ENCODE measurements around the gene ADGRB3.

ADGRB3 gene

DNA sequence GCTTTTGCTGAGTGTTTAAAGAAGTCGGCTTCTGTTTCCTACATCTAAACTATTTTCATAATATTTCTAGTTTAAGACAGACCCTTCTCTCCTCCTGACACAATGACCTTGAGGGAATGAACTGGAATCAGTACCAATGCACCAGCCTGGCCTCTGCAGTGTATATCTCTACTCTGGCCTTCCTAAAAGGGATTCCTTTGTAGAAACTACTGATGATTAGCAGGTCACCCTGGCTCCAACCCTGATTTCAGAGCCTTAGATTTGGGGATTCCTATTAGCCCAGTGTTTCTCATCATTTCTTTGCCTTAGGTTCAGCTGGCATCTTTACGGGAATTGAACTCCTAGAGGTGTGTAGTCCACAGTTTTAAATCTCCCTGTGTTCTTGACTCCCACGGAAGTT, 75.4 kb downstream of the ADGRB3 start:
- no peak for DNase-seq

- DNase-seq, result no peak
These were observed 75.8 kb downstream of the ADGRB3 start for GRCh38 chr6:68710916-68711315.

GRCh38 chr6:68711386-68712000, 76.4 kb downstream of the ADGRB3 start:
- no peak for DNase-seq

GRCh38 chr6:68716620-68717019, 81.5 kb downstream of the ADGRB3 start:
- DNase-seq, result no peak

GRCh38 chr6:68718385-68719073, 83.4 kb downstream of the ADGRB3 start:
- DNase-seq, result peak; percentile 68

DNA sequence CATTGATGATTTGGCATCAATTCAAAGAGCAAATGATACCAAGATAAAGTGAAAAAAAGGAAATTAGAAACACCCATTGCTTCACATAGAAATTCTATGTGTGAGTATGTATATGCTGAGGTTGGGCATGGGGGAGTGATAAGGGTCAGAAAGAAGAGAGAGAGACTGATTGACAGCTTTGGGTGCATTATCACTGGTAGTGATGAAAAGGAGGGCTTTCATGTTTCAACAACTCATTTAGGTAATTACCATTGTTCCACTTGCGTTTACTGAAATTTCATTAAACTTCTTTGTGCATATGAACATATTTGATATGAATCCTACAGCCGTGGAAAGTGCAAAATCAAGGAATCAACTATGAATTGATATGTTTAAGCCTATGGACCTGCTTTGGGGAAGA, 84.7 kb downstream of the ADGRB3 start:
- DNase-seq, result no peak

DNA sequence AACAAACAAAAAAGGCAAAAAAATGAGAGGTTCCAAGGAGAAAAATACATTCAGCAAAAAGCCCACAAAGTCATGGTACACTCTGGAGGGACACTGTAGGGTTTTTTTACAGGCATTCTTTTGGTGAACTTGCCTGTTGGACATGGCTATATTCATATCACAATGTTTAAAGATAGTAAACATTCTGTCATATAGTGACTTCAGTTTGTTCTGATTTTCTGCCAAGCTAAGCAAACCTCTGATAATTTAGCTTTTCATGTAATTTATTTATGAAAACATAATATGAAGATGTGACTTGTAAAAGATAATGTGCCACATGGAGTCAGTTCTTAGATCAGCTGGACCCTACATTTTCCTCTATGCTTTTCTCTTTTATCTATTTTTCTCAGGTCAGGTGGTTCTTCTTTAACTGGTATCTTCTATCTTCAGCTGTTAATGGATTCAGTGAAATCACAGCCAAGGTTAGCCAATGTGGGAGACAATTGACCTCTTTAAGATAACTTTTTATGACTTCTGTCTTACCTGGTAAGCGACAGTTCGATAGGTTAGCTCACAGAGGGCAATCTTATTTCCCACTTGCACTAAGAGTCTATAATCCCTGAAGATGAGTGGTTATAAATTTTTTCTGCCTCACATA, 87.9 kb downstream of the ADGRB3 start:
- no peak for DNase-seq

DNA sequence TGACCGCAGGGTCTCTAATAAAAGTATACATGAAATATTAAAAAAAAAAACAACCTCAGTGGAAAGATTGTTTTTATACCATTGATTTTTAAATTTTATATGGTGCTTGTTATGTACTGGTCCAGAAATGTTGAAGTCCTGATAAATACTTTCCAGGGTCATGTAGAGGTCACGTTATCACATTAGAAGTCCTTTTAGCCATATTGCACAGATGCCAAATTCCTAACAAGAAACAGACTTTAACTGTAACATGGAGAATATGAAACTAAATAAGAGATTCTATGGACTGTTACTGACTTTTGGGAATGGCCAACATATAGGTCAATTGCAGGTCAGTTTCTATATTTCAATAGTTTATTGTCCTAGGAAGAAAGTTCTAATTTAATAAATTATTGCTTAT, 89.0 kb downstream of the ADGRB3 start:
- no peak for DNase-seq

- no peak for DNase-seq
These were observed 91.3 kb downstream of the ADGRB3 start for GRCh38 chr6:68726337-68726736.

GRCh38 chr6:68726992-68727391, 91.9 kb downstream of the ADGRB3 start:
- no peak for DNase-seq

DNA sequence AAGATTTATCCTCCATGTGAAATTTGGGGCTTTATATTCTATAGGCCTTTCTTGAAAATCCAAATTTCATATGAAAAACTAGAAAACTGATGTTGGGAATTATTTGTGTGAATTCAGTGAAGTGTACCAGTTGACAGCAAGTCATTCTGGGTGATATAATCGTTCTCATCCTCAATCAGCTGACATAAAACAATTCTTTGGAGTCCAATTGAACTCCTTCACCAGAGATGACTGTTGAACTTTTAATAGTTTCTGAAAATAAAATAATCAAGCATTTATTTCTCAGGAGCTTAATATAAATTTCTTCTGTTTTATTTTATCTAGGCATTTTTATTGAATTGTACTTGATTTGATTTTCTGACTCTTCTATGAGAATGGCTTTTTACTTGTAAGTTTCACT, 92.6 kb downstream of the ADGRB3 start:
- no peak for DNase-seq

- DNase-seq, result no peak
These were observed 93.3 kb downstream of the ADGRB3 start for GRCh38 chr6:68728159-68728979.

DNA sequence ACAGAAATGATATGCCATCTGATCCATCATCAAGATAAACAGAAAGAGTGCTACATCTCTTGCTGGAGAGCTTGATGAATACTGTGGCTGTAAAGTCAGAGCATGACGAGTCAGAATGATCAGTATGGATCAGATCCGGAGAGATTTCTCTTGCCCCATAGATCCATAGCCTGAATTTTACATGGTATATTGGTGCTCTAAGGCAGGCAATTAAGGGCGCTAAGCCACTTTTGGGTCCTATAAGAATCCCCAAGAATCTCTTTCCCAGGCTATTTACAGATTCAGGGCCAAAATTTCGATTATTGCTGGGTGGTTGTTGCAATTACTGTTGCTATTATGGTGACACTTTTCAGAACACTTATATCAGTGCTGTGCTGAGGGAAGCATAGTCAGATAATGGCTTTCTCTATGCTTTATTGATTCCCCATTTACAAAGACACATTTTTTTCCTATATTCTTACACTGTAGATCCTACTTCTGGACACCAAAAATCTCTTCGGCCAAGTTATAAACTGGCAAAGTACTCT, 94.4 kb downstream of the ADGRB3 start:
- DNase-seq, result no peak

DNA sequence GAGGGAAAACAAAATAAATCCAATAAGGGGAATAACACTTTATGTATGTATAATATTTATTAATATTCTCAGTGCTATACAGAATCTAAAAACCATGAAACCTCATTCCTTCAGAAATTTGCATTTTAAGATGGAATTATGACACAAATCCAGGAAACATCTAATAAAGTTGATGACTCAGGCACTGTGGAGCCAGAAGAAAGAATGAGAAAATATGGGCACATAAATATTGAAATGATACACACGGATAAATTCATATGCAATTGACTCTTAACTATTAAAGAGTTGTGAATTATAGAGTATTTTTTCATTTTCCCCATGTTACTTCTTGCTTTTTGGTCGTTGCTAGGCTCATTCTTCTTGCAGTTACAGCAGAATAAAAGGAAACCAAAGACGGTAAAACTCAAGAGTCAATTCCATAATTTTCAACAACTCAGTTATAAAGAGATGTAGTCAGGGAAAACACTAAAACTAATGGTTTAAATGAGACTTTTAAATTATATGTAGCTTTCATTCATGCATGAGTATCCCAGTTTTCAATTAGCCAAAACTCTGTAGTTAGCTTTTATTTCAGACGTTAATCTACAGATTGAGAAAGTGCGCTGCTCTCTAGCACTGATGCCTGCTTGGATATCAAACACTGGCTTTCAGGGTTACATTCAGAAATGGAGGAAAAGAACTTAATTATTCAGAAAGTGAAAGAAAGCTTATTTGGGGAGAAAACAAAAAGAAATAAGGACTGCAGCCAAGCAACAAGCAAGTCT, 95.4 kb downstream of the ADGRB3 start:
- no peak for DNase-seq

GRCh38 chr6:68732423-68732822, 97.3 kb downstream of the ADGRB3 start:
- no peak for DNase-seq

DNA sequence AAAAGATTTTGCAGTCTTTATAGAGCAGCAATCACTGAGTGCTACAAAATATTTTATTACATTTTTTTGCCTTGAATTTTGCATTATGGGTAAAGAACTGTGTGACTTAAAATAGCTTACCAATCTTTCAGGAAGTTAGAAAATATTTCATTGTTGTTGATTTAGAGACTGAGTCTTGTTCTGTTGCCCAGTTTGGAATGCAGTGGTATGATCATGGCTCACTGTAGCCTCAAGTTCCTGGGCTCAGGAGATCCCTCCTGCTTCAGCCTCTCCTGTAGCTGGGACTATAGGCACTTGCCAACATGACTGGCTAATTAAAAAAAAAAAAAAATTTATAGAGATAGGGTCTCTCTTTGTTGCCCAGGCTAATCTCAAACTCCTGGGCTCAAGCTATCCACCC, 100.8 kb downstream of the ADGRB3 start:
- DNase-seq, result no peak

GRCh38 chr6:68737061-68737460, 102.0 kb downstream of the ADGRB3 start:
- no peak for DNase-seq

- DNase-seq, result no peak
These were observed 103.0 kb downstream of the ADGRB3 start for GRCh38 chr6:68738039-68738438.

- DNase-seq, result no peak
These were observed 105.9 kb downstream of the ADGRB3 start for GRCh38 chr6:68740828-68741500.

DNA sequence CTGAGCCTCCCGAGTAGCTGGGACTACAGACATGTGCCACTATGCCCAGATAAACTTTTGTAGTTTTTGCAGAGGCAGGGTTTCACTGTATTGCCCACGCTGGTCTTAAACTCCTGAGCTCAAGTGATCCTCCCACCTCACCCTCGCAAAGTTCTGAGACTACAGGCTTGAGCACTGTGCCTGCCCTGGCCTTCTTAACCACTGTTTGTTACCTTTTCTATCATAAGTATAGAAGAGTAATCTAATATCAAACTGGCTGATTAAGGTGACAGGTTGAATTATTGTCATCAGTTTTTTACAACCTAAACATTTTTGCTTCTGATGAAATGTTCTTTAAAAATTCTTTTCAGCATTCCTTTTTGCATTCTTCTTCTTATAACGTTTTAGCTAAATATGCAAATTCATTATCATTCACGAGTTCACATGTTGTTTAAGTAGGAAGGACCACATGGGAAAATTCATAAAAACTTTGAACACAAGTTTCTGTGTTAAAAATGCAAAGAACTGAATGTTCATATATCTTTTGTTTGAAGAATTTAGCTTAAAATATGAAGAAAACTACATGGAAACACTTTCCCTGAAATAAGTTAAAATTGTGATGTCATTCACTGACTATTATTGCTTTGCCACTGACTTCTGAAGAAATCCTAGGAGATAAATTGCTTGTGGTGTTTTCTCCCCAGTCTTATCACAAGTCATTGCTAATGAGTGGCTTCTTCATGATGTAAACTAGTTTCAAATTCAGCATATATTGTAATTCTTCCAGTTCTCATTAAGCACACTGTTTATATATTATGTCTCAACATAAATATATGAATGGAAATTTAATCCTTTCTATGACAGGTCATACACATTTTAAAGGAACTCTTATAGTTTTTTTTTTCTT, 106.7 kb downstream of the ADGRB3 start:
- DNase-seq, result no peak

DNA sequence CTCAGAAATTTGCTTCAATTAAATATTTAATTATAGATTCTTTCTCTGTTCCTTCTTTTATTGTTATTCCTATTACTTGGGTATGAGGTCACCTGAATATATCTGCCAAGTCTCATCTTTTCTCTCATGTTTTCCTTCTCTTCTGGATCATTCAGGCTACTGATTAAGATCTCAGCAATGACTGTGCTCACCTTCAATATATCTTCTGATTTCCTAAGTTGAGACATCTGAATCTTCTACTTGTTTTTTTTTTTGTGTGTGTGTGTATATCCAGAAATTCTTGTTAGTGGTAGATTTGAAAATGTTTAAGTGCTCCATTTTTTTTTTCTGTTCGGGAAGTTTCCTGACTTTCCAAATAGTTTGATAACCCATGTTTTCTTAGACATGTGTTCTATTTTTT, 108.0 kb downstream of the ADGRB3 start:
- DNase-seq, result no peak
